Neural progenitor cell (in vitro differentiated cells): ENCODE data around the gene GPS1. TPM values are rescaled to one million over a fixed set of nuclear protein-coding genes. Genes with fewer than 3 reads are reported as not detected.

Source experiments
- DNase-seq: peaks from one replicate; pipeline ENCODE4 v3.0.0-alpha.2; 2016; ENCODE audit warnings: low spot score
- H2AFZ ChIP-seq: fragments of 200-600 bp; sonication (generic); replicated peaks from 2 replicates; pipeline ENCODE4 v1.6.1; 2016; ENCODE audit warnings: antibody characterized with exemption
- H3F3A ChIP-seq: fragments of 200-600 bp; sonication (generic); 2 replicates; pipeline ENCODE4 v1.6.1; 2016; ENCODE audit warnings: antibody characterized with exemption, low read depth
- H3K27ac ChIP-seq: fragments of 200-600 bp; sonication (generic); 2 replicates; pipeline ENCODE4 v1.5.1; 2016; ENCODE audit warnings: mild to moderate bottlenecking
- H3K27me3 ChIP-seq: fragments of 200-600 bp; sonication (generic); 2 replicates; pipeline ENCODE4 v1.6.1; 2016; ENCODE audit warnings: mild to moderate bottlenecking, moderate library complexity
- H3K36me3 ChIP-seq: fragments of 200-600 bp; sonication (generic); 2 replicates; pipeline ENCODE4 v1.5.1; 2016
- H3K4me1 ChIP-seq: fragments of 200-600 bp; sonication (generic); 2 replicates; pipeline ENCODE4 v1.6.1; 2016; ENCODE audit warnings: mixed run types
- H3K4me2 ChIP-seq: fragments of 200-600 bp; sonication (generic); 2 replicates; pipeline ENCODE4 v1.6.1; 2016
- H3K4me3 ChIP-seq: fragments of 200-600 bp; sonication (generic); 2 replicates; pipeline ENCODE4 v1.5.1; 2016
- H3K79me2 ChIP-seq: fragments of 200-600 bp; sonication (generic); 2 replicates; pipeline ENCODE4 v1.6.1; 2016; ENCODE audit warnings: low read depth
- H3K9ac ChIP-seq: fragments of 200-600 bp; sonication (generic); 2 replicates; pipeline ENCODE4 v1.6.1; 2016
- H3K9me3 ChIP-seq: fragments of 200-600 bp; sonication (generic); 2 replicates; pipeline ENCODE4 v1.5.1; 2016; ENCODE audit warnings: low read depth
- H4K20me1 ChIP-seq: fragments of 200-600 bp; sonication (generic); 2 replicates; pipeline ENCODE4 v1.6.1; 2016; ENCODE audit warnings: low read depth
- H3K27ac Mint-ChIP-seq: 3 replicates; pipeline ENCODE4 v1.8.0; 2021; ENCODE audit warnings: mixed read lengths
- H3K27me3 Mint-ChIP-seq: 2 replicates; pipeline ENCODE4 v1.8.0; 2022; ENCODE audit warnings: low read depth, mild to moderate bottlenecking, inconsistent platforms, moderate library complexity, mixed read lengths; ENCODE audit not compliant: insufficient read depth
- H3K36me3 Mint-ChIP-seq: 3 replicates; pipeline ENCODE4 v1.8.0; 2021; ENCODE audit warnings: mixed read lengths
- H3K4me1 Mint-ChIP-seq: 3 replicates; pipeline ENCODE4 v1.8.0; 2021; ENCODE audit warnings: mixed read lengths
- H3K4me3 Mint-ChIP-seq: 3 replicates; pipeline ENCODE4 v1.8.0; 2021; ENCODE audit warnings: mild to moderate bottlenecking, moderate library complexity, mixed read lengths
- H3K9me3 Mint-ChIP-seq: 3 replicates; pipeline ENCODE4 v1.8.0; 2020; ENCODE audit warnings: mixed read lengths
- CTCF ChIP-seq: fragments of 200-600 bp; sonication (generic); IDR thresholded peaks from 2 replicates; pipeline ENCODE4 v1.5.1; 2017; ENCODE audit warnings: antibody characterized with exemption, mild to moderate bottlenecking
- EZH2 ChIP-seq: fragments of 200-600 bp; sonication (generic); IDR thresholded peaks from 2 replicates; pipeline ENCODE4 v1.6.1; 2017; ENCODE audit warnings: antibody characterized with exemption, mild to moderate bottlenecking, moderate library complexity
- EZH2phosphoT487 ChIP-seq: fragments of 200-600 bp; sonication (generic); IDR thresholded peaks from 2 replicates; pipeline ENCODE4 v1.6.1; 2017; ENCODE audit warnings: antibody characterized with exemption
- total RNA-seq: library from RNA; depleted of rRNA; stranded (reverse); fragments of >200 nt; gene quantifications from 2 replicates; pipeline ENCODE4 v1.2.3, GENCODE V29; 2015; ENCODE audit warnings: low replicate concordance

GPS1 gene
- total RNA-seq, 1 donor from 2014 or later, result 86.6 TPM

DNA sequence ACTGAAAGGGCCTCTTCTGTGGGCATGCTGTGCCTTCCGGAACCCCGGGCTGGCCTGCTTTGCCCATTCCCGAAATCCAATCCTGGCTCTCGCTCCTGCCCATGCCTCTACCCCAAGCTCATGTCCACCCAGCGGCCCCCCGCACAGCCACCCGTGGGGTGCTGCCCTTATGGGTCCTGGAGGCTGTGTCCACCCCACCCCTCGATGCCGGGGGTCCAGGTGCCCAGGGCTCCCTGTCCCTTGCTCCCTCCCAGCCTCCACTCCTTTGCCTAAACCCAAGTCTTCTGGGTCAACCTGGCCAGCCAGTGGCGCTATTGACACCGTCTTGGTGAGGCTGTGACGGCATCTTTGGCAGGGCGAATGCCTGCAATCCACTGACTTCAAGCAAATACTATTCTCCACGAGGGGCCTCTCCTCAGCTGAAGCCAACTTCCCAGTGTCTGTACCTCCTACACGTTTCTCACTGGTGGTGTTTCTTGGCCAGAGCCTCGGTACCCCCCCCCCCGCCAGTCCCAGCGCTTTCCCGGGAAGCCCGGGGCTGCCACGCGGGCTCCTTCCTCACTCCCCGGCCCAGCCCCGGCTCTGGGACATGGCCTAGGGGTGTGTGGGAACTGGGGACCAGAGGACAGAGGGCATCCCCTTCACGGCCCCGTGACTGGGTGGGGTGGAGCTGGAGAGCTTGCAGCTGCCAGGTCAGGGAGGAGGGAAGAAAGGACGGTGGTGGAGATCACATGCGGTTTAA is 26.1 kb downstream of the GPS1 start:
- H3K27me3 Mint-ChIP-seq, result peaks cover 2% of the 10 kb centered on the region
- H3K27ac ChIP-seq, result peak overlapping the region; percentile 34
- H3K27ac Mint-ChIP-seq, result no peak overlapping the region

GRCh38 chr17:82078433-82078832 is 26.7 kb downstream of the GPS1 start:
- Histone ChIP-seq H3K9ac (no peak overlapping the region), H2AFZ (no peak overlapping the region), H3K4me1 (no peaks in the 10 kb centered on the region), H3F3A (peaks cover 37% of the 10 kb centered on the region), H3K9me3 (no peaks in the 10 kb centered on the region), H3K27ac (peak overlapping the region; percentile 53), H3K27me3 (peaks cover 12% of the 10 kb centered on the region), H3K36me3 (no peaks in the 10 kb centered on the region), H3K4me3 (no peak overlapping the region), H3K79me2 (no peaks in the 10 kb centered on the region), H3K4me2 (no peak overlapping the region), H4K20me1 (peaks cover 48% of the 10 kb centered on the region)
- TF ChIP-seq EZH2 (no peak), CTCF (no peak), EZH2phosphoT487 (no peak)
- Mint-ChIP-seq H3K4me1 (peaks cover 2% of the 10 kb centered on the region), H3K27ac (no peak overlapping the region), H3K27me3 (peaks cover 2% of the 10 kb centered on the region), H3K36me3 (peaks cover 5% of the 10 kb centered on the region), H3K9me3 (no peaks in the 10 kb centered on the region), H3K4me3 (no peak overlapping the region)
- no peak for DNase-seq

More for the DNA sequence above, 26.1 kb downstream of the GPS1 start:
- no peaks in the 10 kb centered on the region for H3K9me3 Mint-ChIP-seq
- Histone ChIP-seq H3K4me2 (no peak overlapping the region), H3F3A (peaks cover 37% of the 10 kb centered on the region), H3K4me3 (no peak overlapping the region), H4K20me1 (peaks cover 42% of the 10 kb centered on the region), H3K4me1 (no peaks in the 10 kb centered on the region), H3K27me3 (peaks cover 19% of the 10 kb centered on the region), H3K9ac (no peak overlapping the region), H3K79me2 (no peaks in the 10 kb centered on the region), H3K36me3 (no peaks in the 10 kb centered on the region), H3K9me3 (no peaks in the 10 kb centered on the region), H2AFZ (no peak overlapping the region)
- peaks cover 5% of the 10 kb centered on the region for H3K36me3 Mint-ChIP-seq
- H3K4me1 Mint-ChIP-seq, result peaks cover 2% of the 10 kb centered on the region
- peak; percentile 41 for DNase-seq
- no peak overlapping the region for H3K4me3 Mint-ChIP-seq
- no peak for TF ChIP-seq EZH2
- no peak for TF ChIP-seq EZH2phosphoT487
- TF ChIP-seq CTCF, result peak; percentile 7

GRCh38 chr17:82079001-82079677 is 27.4 kb downstream of the GPS1 start:
- Histone ChIP-seq H2AFZ (no peak overlapping the region), H3K9me3 (no peaks in the 10 kb centered on the region), H3K4me3 (no peak overlapping the region), H4K20me1 (peaks cover 55% of the 10 kb centered on the region), H3K36me3 (no peaks in the 10 kb centered on the region), H3K27ac (no peak overlapping the region), H3K79me2 (no peaks in the 10 kb centered on the region), H3K9ac (no peak overlapping the region), H3K4me1 (no peaks in the 10 kb centered on the region), H3K27me3 (peaks cover 5% of the 10 kb centered on the region), H3K4me2 (no peak overlapping the region), H3F3A (peaks cover 37% of the 10 kb centered on the region)
- no peaks in the 10 kb centered on the region for H3K9me3 Mint-ChIP-seq
- DNase-seq, result no peak
- peaks cover 5% of the 10 kb centered on the region for H3K36me3 Mint-ChIP-seq
- no peak overlapping the region for H3K4me3 Mint-ChIP-seq
- TF ChIP-seq CTCF (no peak), EZH2phosphoT487 (no peak), EZH2 (no peak)
- H3K27ac Mint-ChIP-seq, result no peak overlapping the region
- peaks cover 2% of the 10 kb centered on the region for H3K4me1 Mint-ChIP-seq
- peaks cover 2% of the 10 kb centered on the region for H3K27me3 Mint-ChIP-seq
